AG09309 (cell line): ENCODE data around the gene BRINP3.

Source experiments
- DNase-seq: peaks from one replicate; pipeline ENCODE4 v3.0.0-alpha.2; 2010; ENCODE audit warnings: low read depth
- H3K4me3 ChIP-seq: 2 replicates; pipeline ENCODE4 v1.5.1; 2011; ENCODE audit warnings: mild to moderate bottlenecking, low read depth, low read length, moderate library complexity; ENCODE audit not compliant: control insufficient read depth
- CTCF ChIP-seq: IDR thresholded peaks from 2 replicates; pipeline ENCODE4 v1.5.1; 2011; ENCODE audit warnings: mild to moderate bottlenecking, low read depth, low read length, inconsistent platforms; ENCODE audit not compliant: insufficient read depth, control insufficient read depth; ENCODE audit errors: missing control alignments

The BRINP3 gene

GRCh38 chr1:190168893-190169280 lies 308.8 kb downstream of the BRINP3 start:
- no peak for DNase-seq
- TF ChIP-seq CTCF, result no peak
- H3K4me3 ChIP-seq, result no peak overlapping the region

- H3K4me3 ChIP-seq, result no peak overlapping the region
- DNase-seq, result no peak
- TF ChIP-seq CTCF, result no peak
Observed at GRCh38 chr1:190168116-190168892, 309.4 kb downstream of the BRINP3 start.

GRCh38 chr1:190159146-190159545 lies 318.5 kb downstream of the BRINP3 start:
- no peak for DNase-seq
- no peak overlapping the region for H3K4me3 ChIP-seq
- no peak for TF ChIP-seq CTCF

- no peak overlapping the region for H3K4me3 ChIP-seq
- no peak for DNase-seq
- no peak for TF ChIP-seq CTCF
Observed at GRCh38 chr1:190154744-190155143, 322.9 kb downstream of the BRINP3 start.

GRCh38 chr1:190147616-190148015 lies 330.0 kb downstream of the BRINP3 start:
- no peak for TF ChIP-seq CTCF
- no peak for DNase-seq
- H3K4me3 ChIP-seq, result no peak overlapping the region

GRCh38 chr1:190144650-190145049 lies 333.0 kb downstream of the BRINP3 start:
- no peak overlapping the region for H3K4me3 ChIP-seq
- DNase-seq, result no peak
- no peak for TF ChIP-seq CTCF

- TF ChIP-seq CTCF, result no peak
- no peak overlapping the region for H3K4me3 ChIP-seq
- no peak for DNase-seq
Observed at GRCh38 chr1:190140644-190141043, 337.0 kb downstream of the BRINP3 start.
